Kidney tubule cell (primary cell): Measurements from ENCODE around the gene KDELR3.

Experiments used
- DNase-seq: peaks from one replicate; pipeline ENCODE4 v3.0.0-alpha.2; 2018; ENCODE audit warnings: low spot score

KDELR3 gene

DNA sequence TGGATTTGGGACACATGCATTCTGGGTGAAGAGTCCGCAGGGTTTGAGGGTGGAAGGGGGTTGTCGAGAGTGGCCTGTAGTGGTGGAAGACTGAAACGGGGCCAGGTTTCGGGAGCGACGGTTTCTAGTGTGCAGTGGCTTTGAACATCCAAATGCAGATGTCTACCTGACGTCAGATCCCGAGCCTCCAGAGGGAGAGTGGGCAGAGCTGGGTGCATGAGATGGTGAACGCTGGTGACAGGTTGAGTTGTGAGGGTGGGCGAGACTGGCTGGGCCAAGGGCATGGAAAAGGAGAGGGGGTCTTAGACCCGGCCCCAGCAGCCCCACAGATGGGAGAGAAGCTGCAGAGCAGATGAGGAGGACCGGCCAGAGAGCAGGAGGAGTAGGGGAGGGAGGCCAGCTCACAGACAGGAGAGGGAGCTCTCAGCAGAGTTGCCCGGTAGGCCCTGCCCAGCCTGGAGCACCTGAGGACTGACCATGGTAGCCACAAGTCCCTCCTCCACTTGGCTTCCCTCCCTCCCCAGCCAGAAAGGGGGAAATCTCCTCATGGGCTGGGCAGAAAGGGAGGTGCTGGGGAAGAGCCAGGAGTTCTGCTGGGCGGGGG lies 27.0 kb upstream of the KDELR3 start:
- no peak for DNase-seq

DNA sequence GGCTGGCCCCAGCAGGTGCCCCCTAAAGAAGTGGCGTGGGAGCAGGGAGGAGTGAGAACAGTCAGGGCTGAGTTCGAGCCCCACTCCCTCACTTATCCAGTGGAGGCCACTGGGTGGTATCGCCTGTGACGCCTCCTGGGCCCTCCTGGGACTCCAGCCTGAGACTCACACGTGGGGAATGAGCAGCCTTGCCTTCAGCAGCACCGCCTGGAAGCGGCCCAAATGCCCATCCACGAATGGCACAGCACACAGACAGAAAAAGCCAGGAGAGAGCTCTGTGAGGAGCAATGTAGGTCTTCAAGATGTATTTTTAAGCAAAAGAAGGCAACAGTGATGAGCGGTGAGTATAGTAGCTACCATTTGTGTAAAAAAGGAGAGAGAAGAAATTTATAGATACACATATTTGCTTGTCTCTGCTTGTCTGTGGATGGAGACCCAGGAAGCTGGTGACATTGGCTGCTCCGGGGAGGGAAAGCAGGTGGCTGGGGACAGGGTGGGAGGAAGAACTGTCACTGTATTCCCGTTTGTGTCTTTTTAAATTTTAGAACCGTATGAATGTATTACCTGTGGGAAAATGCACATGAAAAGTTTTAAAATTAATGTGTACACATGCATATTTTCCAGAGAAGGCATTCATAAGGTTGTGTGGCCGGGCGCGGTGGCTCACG lies 26.1 kb upstream of the KDELR3 start:
- DNase-seq: no peak

DNA sequence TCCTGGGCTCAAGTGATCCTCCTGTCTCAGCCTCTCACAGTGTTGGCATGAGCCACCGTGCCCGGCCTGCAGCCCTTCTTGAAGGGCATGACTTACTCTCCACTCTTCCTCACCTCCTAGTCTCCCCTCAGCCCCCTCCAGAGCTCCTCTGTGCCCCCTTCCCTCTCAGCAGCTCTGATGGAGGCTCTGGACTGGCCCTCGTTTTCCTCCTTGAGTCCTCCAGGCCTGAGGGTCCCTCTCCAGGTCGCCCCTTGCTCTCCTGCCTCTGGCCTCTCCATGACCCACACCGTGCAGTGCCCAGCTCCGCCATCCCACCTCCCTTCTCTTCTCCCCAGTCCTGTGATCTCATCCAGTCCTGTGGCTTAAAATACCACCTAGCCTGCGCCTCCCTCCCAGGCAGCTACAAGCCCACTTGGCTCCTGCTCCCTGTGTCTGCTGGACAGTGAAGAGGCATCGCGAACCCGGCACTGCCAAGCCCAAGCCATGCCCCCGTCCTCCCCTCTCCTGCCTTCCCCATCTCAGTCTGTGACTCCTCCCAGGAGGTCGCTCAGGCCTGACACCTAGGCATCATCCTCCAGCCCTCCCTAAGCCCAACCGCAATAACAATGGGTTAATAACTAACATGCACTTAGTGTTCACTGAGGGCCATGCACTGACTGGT lies 24.8 kb upstream of the KDELR3 start:
- DNase-seq: peak; percentile 85

DNA sequence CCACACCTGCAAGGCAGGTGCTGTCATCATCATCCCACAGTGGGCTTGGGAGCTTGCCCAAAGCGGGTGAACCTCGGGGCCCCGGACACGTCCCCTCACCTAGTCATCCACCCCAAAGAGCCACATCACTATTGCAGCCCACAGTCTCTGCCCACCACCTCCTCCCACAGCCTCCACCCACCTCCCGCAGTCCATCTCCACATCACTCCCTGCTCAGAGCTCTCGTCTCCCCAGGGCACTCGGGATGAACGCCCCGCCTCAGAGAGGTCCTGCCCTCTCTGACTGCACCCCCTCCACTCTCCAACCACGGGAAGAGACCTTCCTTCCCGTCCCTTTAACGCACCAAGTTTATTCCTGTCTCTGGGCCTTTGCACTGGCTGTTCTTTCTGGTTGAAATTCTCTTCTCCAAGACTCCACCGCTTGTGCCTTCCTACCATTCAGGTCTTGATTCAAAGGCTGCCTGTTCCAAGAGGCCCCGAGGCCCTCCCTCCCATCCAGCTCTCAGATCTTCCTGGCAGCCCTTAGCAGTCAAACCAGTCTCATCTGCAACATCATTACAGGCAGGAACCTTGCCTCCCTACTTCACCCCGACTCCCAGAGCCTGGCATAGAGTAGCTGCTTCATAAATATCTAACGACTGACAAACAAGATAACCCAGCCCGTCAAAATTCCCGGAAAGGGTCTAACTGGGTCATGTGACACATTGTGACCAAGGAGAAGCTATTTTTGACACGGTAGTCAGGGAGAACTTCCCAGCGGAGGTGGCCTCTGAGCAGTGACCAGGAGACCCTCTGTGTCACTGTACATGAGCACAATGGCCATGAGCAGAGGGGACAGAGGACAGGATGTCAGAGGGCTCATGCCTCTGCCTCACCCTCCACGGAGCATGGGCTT lies 24.0 kb upstream of the KDELR3 start:
- no peak for DNase-seq

DNA sequence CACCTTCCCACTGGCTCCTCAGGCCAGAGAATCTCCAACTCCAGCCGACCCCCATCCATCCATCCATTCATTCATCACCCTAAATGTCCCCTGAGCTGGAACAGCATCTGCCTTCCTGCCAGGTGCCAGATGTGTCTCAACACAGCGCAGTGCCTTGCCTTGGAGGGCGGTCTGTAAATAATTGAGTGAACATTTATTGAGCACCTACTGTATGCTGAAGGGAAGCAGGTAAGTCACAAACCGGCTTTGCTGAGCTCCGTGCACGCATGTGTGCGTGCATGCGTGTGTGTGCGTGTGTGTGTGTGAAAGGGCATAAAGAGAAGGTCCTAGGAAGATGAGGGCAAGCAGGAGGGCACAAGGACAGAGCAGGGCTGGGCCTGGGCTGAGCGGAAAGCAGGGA lies 23.1 kb upstream of the KDELR3 start:
- no peak for DNase-seq

DNA sequence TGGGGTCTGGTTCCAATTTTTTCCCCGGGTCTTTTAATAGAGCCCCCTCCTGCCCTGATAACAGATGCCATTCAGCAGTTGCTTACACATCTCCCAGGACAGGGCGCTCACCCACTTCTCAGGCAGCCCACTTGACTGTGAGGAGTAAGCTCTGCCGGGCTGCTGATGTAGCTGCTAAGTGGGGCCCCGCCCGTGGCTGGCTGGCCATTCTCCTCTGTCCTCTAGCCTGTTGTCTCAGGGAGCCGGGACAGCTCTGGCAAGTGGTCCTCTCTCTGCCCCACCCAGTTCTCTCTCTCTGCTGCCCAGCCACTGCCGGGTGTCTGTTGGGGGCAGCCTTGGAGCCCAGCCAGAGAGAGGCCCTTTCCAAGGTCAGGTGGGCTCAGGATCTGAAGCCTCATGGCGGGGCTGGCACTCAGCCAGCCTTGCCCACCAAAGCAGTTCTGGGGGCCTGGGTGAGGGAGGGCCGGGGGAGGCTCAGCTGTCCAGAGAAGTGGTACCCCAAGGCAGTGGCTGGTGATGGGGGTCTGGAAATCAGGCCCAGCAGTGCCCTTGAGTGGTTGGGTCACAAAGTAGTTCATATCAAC lies 21.8 kb upstream of the KDELR3 start:
- no peak for DNase-seq

DNA sequence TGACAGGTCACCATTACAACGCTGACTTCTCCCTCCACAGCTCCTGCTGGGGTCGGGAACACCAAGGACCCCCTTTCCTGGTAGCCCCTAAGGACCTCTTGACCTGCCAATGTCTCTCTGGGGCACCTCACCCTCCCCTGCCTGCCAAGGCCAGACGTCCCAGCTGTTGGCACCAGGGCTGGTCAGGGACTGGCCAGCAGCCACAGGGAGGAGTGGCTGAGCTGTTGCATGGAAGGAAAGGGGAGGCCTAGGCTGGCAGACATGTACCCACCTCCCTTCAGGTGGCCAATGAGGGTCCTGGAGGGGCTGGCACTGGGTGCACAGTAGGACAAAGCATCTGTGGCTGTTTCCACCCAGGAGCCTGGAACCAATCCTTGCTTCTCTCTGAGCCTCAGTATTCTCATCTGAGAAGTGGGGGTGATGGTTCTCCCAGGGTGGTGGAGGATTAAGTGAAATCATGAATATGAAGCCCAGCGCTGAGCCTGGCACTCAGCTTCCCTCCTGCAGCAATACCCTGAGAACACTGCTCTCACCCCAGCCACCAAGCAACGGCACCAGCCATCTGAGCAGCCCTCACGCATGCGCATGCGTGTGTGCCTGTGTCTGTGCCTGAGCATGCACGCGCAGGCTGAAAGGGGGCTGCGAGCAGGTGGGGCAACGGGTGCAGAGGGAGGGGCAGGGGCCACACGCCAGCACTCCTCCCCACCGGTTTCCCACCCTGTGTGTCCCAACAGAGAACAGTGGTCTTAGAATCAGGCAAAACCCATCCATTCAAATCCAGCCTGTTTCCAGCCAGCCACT lies 18.8 kb upstream of the KDELR3 start:
- DNase-seq: no peak

DNA sequence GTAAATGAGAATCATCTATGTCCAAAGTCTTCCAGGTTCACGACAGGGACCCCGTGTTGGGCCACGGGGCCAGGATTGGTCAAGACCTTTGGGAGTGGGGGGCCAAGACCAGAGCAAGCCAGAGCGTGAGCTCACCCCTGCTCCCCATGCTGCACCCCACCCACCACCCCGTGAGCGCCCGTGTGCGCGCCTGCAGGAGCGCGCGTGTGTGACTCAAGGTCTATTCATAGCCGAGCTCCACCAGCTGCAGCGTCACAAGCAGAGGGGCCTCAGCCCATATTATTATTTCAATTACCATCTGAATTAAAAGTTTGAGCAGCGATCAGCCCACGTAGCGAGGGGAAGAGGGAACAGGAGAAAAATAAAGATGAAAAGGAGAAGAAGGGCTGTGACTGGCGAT lies 18.1 kb upstream of the KDELR3 start:
- DNase-seq: no peak

DNA sequence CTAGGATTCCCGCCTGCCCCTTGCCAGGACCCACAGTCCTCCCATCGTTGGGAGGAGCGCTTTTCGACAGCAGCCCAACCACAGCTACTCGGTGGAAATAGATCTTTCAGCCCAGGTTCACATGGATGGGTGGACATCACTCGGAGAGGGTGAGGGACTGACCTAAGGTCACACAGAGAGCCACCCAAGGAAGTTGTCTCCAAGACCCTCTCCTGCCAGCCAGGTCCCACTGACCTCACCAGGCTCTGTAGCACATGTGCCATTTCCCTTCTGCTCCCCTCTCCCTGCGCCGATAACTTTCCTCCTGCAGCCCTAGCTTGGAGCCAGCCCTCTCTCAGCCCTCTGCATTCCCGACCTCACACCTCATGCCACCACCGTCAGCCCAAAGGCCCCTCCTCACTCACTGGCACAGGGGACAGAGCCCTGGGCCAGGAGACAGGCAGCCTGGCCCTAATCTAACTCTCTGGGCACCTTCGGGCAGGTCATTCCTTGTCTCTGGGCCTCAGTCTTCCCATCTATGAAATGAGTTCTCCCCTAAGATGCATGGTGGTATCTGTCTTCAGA lies 17.6 kb upstream of the KDELR3 start:
- DNase-seq: no peak

DNA sequence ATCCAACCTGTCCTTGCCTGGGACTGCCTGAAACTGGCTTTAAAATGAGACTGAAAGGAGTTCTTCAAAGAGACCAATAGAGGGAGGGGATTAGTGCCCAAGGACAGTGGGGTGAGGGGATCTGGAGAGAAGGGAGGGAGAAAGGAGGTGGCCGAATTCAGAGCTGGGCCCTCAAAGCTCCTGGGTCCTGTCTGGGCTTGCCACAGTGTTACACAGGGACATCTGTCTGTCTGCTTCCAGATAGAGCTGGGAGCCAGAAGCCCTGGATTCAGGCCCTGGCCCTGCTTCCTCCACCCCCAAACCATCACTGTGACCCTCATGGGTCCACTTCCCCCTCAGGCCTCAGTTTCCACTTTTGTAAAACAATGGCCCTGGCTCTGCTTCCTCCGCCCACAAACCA lies 16.5 kb upstream of the KDELR3 start:
- no peak for DNase-seq

DNA sequence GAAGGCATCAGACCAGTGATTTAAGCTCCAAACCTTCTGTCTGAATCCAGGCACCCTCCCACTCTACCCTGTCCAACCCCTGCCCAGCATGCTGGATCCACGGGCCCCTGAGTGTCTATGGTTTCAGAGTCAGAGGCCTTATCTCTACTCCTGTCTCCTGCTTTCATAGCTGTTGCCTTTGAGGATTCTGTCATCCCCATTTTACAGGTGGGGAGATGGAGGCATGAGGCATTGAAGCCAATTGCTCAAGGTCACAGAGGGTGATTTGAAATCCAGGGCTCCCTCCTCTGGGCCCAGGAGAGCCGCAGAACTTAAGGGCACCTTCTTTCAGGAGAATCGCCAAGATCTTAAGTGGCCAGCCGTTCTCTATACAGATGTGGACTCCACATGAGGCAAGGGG lies 16.0 kb upstream of the KDELR3 start:
- DNase-seq: no peak

DNA sequence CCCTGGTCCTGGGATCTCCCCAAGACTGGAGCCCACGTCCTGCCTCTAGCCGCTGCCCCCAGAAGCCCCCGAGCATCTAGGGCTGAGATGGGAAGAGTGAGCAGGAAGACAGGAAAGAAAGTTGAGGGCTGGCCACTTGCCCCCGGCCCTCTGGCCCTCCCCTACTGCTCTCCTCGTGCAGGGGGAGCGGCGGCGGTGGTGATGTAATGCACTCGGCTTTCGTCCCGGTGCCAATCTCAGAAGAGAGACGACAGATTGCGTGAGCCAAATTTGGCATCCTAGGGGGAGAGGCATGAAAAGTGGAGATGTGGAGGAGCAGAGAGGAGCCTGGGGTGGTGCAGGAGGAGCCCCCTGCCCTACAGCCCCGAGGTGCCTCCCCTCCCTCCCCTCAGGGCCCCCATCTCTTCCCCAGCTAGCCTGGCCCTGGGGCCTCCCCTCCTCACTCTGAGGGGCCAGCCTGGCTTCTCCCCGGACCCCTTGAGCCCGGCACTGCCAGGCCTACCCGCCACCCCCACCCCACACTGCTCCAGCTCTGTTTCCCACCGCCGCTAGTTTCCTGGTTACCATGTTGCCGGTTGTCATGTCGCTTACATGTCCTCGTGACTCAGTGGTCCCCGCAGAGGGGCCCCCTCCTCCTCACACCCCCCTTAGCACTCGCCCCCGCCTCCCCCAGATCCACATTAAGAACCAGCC lies 15.4 kb upstream of the KDELR3 start:
- no peak for DNase-seq

DNA sequence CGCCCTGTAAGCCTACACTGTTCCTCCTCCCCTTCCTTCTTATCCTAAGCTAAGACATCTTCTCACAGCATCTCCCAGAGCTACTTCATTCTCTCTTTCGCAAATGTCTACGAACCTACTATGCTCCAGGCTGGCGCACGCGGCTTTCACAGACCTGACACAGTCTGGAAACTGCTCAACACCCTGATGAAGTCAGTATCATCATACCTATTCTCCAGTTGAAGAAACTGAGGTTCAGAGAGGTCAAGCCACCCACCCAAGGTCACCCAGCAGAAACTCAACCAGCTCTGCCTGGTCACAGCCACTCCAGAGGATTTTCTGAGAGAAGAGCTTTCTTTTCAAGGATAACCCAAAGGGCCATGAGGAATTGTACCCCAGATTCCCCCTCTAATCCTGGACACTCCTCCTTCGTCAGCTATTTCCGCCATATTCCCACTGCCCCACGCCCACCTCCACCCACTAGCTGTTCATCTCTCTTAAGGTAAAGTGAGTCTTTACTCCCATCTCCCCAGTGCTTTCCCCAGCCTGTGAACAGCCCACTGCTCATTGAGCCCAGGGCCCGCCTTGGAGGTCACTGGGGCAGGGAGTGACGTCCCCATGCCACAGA lies 14.7 kb upstream of the KDELR3 start:
- no peak for DNase-seq

DNA sequence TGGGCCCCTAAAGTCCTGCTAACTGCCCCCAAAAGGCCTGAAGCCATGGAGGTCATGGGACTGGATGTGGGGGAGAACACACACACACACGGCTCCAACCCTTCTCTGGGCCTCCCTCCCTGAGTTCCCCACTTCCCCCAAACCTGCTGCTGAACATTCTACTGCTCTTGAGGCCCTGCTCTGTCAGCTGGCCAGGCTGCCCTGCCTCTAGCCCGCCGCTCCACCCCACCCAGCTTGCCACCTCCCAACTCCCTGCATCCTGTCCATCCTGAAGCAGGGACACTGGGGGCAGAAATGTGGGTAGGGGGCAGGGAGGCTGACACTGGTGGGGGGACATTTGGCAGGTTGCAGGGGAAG lies 13.9 kb upstream of the KDELR3 start:
- DNase-seq: no peak

DNA sequence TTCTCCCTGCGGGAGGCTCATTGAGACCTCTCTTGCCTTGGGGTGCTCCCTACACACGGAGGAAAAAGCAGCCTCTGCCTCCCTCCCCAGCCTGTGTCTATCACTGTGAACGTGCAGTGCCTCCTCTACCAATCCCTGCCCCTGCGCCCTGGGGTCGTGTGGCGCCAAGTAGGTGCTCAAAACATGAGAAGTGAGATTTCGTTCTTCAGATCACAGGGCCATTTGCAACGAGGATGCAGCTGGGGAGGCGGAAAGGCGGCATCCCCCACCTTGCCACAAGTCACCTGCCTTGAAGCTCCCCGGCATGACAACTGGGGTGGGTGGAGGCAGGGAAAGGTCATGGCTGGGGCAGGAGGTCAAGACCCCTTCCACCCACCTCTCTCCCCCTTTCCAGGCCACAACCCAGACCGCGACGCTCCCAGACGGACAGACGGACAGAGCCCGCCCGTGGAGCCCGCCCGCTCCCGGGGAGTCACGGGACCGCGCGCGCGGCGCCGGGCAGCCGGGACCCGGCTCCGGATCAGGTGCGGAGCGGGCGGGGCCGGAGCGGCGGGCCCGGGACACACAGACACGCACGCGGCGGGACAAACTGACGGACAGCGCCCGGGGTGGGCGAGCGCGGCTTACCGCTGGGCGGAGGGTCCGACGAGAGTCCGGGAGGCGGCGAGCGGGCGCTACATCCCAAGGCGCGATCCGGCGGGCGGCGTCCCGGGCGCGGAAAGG lies 13.4 kb upstream of the KDELR3 start:
- DNase-seq: no peak

DNA sequence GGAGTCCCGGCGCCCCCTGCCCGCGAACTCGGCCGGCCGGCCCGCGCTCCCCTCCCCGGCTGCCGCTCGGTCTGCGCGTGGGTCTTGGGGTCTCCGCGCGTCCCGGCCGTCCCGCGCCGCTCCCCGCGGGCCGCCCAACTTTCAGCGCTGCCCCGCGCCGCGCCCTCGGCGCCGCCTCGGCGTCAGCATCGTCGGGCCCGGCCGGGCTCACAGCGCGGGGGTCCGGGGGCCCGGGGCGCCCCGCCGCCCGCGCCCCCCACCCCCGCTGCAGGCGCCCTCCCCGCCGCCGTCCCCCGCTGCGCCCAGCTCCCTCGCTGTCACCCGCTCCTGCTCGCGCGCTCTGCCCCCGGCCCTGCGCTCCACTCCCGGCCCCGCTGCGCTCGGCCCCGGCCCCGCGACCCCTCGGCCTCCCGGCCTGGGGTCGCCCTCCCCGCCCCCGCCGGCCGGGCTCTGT lies 12.8 kb upstream of the KDELR3 start, which contains the start of gene KCNJ4:
TSS of gene KCNJ4 (minus strand) at position 124 of the 454 bp plus-strand sequence. CDS start 27,067 bp downstream, outside the sequence.
- DNase-seq: no peak

DNA sequence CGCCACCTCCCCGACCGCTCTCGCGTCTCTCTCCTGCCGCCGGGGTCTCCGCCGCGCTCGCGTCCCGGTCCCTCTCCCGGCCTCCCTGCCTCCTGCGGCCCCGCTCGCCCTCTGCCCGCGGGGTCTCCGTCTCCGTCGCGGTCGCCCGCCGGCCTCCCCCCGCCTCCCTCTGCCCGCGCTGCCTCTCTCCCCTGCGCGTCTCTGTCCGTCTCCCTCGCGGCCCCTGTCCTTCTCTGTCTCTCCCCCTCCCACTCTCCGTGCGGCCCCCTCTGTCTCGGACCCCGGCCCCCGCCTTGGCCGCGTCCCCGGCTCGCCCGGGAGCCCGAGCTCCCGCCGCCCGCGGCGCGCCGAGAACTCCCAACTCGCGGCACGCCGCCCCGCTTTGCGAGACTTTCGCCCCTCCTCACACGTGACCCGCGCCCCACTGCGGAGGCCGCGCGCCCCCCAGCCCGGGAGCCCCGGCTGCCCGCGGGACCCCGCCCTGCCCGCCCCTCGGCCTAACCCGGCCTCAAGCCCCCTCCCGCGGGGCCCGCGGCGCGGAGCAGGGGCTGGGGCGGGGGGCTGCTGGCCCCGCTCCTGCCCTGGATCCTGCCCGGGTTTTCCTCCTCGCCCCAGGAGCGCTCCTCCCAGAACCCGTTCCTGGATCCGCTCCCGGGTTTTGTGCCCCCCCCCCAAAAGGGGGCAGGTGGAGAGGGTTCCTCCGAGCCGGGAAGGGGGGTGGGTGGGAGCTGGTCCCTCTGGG lies 12.2 kb upstream of the KDELR3 start:
- no peak for DNase-seq

DNA sequence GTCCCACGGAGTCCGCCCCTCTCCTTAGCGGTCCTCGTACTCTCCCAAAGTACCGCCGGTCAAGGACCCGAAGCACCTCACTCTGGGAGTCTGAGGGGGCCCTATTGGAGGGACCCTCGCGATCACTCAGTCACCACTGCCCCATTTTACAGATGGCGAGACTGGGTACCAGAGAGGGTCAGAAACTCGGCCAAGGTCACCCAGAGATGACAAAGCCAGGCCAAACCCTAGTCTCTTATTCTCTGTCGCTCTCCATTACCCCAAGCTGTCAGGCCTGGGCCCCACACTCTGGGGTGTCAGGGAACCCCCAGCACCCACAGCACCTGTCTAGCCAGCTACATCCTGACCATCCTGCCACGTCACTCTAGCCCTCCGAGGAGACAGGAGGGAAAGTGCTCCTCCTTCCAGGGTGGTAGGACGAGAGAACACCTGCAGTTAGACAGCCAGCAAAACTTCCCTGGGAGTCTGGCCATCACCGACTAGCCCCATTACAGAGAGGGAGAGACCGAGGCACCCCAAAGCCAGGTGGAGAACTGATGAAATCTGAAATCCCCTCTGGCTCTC lies 11.5 kb upstream of the KDELR3 start:
- no peak for DNase-seq
